A549 (cell line): ENCODE measurements around the gene BCCIP. TPM values are rescaled to one million over a fixed set of nuclear protein-coding genes. Genes with fewer than 3 reads are reported as not detected.

Experiments used
- ATAC-seq, 2 experiments: fragments of 200-7000 bp in 1 of 2; fragments of >200 bp in 1 of 2; cut with Nextera tagmentation in 1 of 2; cut with Tn5 transposase in 1 of 2; 3 replicates each; pipeline versions ENCODE4 v1.8.0 to v1.9.1; 2018 to 2020; ENCODE audit warnings: mild to moderate bottlenecking in 1 of 2, moderate library complexity in 1 of 2
- CTCF ChIA-PET: fragments of 300-600 bp; sonication (Branson Sonifier 250); formaldehyde crosslinking; extraction: SDS; loops from one replicate; lab custom pipeline; 2021; ENCODE audit warnings: antibody characterized with exemption, inconsistent platforms; lab: Yijun Ruan, JAX
- POLR2A ChIA-PET: fragments of 350-600 bp; formaldehyde crosslinking; extraction: SDS; loops from one replicate; lab custom pipeline; 2021; ENCODE audit warnings: antibody characterized with exemption, inconsistent platforms; lab: Yijun Ruan, JAX
- DNase-seq, 2 experiments: peaks; one replicate each; pipeline versions ENCODE4 v3.0.0 to v3.0.0-alpha.2; 2011 to 2016; ENCODE audit warnings: low read depth in 1 of 2, low spot score in 1 of 2
- FAIRE-seq: peaks from 2 replicates; lab custom pipeline; 2011; peaks lifted over from hg19 to GRCh38; lab: Jason Lieb, UNC
- H3K27ac ChIP-seq, 2 experiments: fragments of >200 bp; sonication (Bioruptor Twin); formaldehyde crosslinking; 3 replicates each; pipeline ENCODE4 v1.5.1; 2016 to 2017
- H3K4me1 ChIP-seq: fragments of >200 bp; sonication (Bioruptor Twin); formaldehyde crosslinking; 3 replicates; pipeline ENCODE4 v1.6.1; 2016
- H3K4me2 ChIP-seq: fragments of >200 bp; sonication (Bioruptor Twin); formaldehyde crosslinking; 3 replicates; pipeline ENCODE4 v1.6.1; 2016
- H3K4me3 ChIP-seq: fragments of >200 bp; sonication (Bioruptor Twin); formaldehyde crosslinking; 3 replicates; pipeline ENCODE4 v1.5.1; 2016
- H3K9me3 ChIP-seq: fragments of >200 bp; sonication (Bioruptor Twin); formaldehyde crosslinking; 3 replicates; pipeline ENCODE4 v1.6.1; 2016
- BHLHE40 ChIP-seq: IDR thresholded peaks from 2 replicates; pipeline ENCODE4 v1.6.1; 2012; ENCODE audit warnings: low read depth, low read length, inconsistent platforms
- CBX8 ChIP-seq: fragments of 200-600 bp; sonication (generic); IDR thresholded peaks from 2 replicates; pipeline ENCODE4 v1.6.1; 2016
- CHD2 ChIP-seq: fragments of 150-350 bp; IDR thresholded peaks from 2 replicates; pipeline ENCODE4 v1.6.1; 2014; ENCODE audit warnings: low read length; ENCODE audit not compliant: partially characterized antibody
- CHD4 ChIP-seq: fragments of 200-600 bp; sonication (generic); IDR thresholded peaks from 2 replicates; pipeline ENCODE4 v1.6.1; 2016; ENCODE audit warnings: antibody characterized with exemption, mild to moderate bottlenecking, borderline replicate concordance
- EHF ChIP-seq: fragments of 250-450 bp; sonication (Bioruptor Pico); IDR thresholded peaks from 2 replicates; pipeline ENCODE4 v1.5.0; 2020; ENCODE audit warnings: mild to moderate bottlenecking
- ELK1 ChIP-seq: fragments of 150-350 bp; IDR thresholded peaks from 2 replicates; pipeline ENCODE4 v1.6.1; 2014; ENCODE audit warnings: low read depth, mild to moderate bottlenecking, low read length
- ESRRA ChIP-seq: fragments of 150-350 bp; IDR thresholded peaks from 2 replicates; pipeline ENCODE4 v1.6.1; 2014; ENCODE audit warnings: mild to moderate bottlenecking, low read length, borderline replicate concordance
- FOSL2 ChIP-seq, 2 experiments: fragments of 450-650 bp in 1 of 2; fragments of >200 bp in 1 of 2; sonication (Bioruptor Twin) in 1 of 2; formaldehyde crosslinking; IDR thresholded peaks; 2 replicates each; pipeline versions ENCODE4 v1.5.0 to v1.6.1; 2016 to 2020; ENCODE audit warnings: mild to moderate bottlenecking in 1 of 2, moderate library complexity in 1 of 2
- FOXS1 ChIP-seq: fragments of 250-450 bp; sonication (Bioruptor Pico); IDR thresholded peaks from 2 replicates; pipeline ENCODE4 v1.5.0; 2020; ENCODE audit warnings: mild to moderate bottlenecking, moderate library complexity
- GATA3 ChIP-seq: IDR thresholded peaks from 2 replicates; pipeline ENCODE4 v1.6.1; 2012; ENCODE audit warnings: borderline replicate concordance
- HDAC2 ChIP-seq: fragments of 200-600 bp; sonication (generic); IDR thresholded peaks from 2 replicates; pipeline ENCODE4 v1.6.1; 2016
- HOXA7 ChIP-seq: fragments of 250-450 bp; sonication (Bioruptor Pico); IDR thresholded peaks from 2 replicates; pipeline ENCODE4 v1.5.0; 2020; ENCODE audit warnings: mild to moderate bottlenecking, moderate library complexity
- HOXB13 ChIP-seq: fragments of 250-450 bp; sonication (Bioruptor Pico); IDR thresholded peaks from 2 replicates; pipeline ENCODE4 v1.5.0; 2020; ENCODE audit warnings: low read depth, mild to moderate bottlenecking, moderate library complexity
- HOXB5 ChIP-seq: fragments of 250-450 bp; sonication (Bioruptor Pico); IDR thresholded peaks from 2 replicates; pipeline ENCODE4 v1.5.0; 2020; ENCODE audit warnings: mild to moderate bottlenecking, moderate library complexity
- JUN ChIP-seq, 2 experiments: fragments of >200 bp; sonication (Bioruptor Twin); formaldehyde crosslinking; IDR thresholded peaks; 2 replicates in 1 of 2; 3 replicates in 1 of 2; pipeline ENCODE4 v1.6.1; 2016 to 2017
- JUNB ChIP-seq: fragments of >200 bp; sonication (Bioruptor Twin); formaldehyde crosslinking; IDR thresholded peaks from 2 replicates; pipeline ENCODE4 v1.6.1; 2016
- KDM5A ChIP-seq: fragments of 200-600 bp; sonication (generic); IDR thresholded peaks from 2 replicates; pipeline ENCODE4 v1.6.1; 2016; ENCODE audit warnings: antibody characterized with exemption, mild to moderate bottlenecking
- MAX ChIP-seq: IDR thresholded peaks from 2 replicates; pipeline ENCODE4 v1.6.1; 2012
- MYC ChIP-seq: IDR thresholded peaks from 2 replicates; pipeline ENCODE4 v1.6.1; 2012; ENCODE audit warnings: mild to moderate bottlenecking, inconsistent platforms, low read length, improper control_type of control experiment, borderline replicate concordance
- NFE2L2 ChIP-seq: fragments of 150-350 bp; conservative IDR thresholded peaks from 2 replicates; pipeline ENCODE4 v1.6.1; 2014; ENCODE audit warnings: low read length
- POLR2A ChIP-seq: IDR thresholded peaks from 2 replicates; pipeline ENCODE4 v1.6.1; 2012; ENCODE audit warnings: mild to moderate bottlenecking, low read length
- RAD21 ChIP-seq, 2 experiments: fragments of >200 bp in 1 of 2; sonication (Bioruptor Twin) in 1 of 2; formaldehyde crosslinking in 1 of 2; IDR thresholded peaks in 1 of 2; conservative IDR thresholded peaks in 1 of 2; 2 replicates in 1 of 2; 3 replicates in 1 of 2; pipeline ENCODE4 v1.6.1; 2012 to 2018; ENCODE audit warnings: inconsistent platforms in 1 of 2
- SMC3 ChIP-seq: fragments of >200 bp; sonication (Bioruptor Twin); formaldehyde crosslinking; IDR thresholded peaks from 3 replicates; pipeline ENCODE4 v1.6.1; 2018; ENCODE audit warnings: inconsistent platforms
- TP53 ChIP-seq: fragments of 250-450 bp; sonication (Bioruptor Pico); IDR thresholded peaks from 2 replicates; pipeline ENCODE4 v1.5.0; 2021; ENCODE audit warnings: mild to moderate bottlenecking, moderate library complexity
- USF2 ChIP-seq: fragments of 450-650 bp; IDR thresholded peaks from 2 replicates; pipeline ENCODE4 v1.6.1; 2014; ENCODE audit warnings: antibody characterized with exemption
- ZFP36 ChIP-seq: fragments of 450-650 bp; IDR thresholded peaks from 2 replicates; pipeline ENCODE4 v1.6.1; 2014; ENCODE audit warnings: borderline replicate concordance; ENCODE audit not compliant: partially characterized antibody
- ZSCAN20 ChIP-seq: fragments of 250-450 bp; sonication (Bioruptor Pico); IDR thresholded peaks from 2 replicates; pipeline ENCODE4 v1.8.0; 2022; ENCODE audit warnings: mild to moderate bottlenecking, moderate library complexity
- WGBS: methylation state at CpG from one replicate; pipeline ENCODE4 v1.1.6; 2017; ENCODE audit errors: missing lambda C conversion rate; 5-methylcytosine and 5-hydroxymethylcytosine counted together
- polyA plus RNA-seq, 4 experiments: library from polyadenylated mRNA; depleted of rRNA in 3 of 4; stranded (reverse); fragments of >200 nt; fragmentation: RNase III in 1 of 4; extraction: RNeasy Plus Mini Kit Qiagen cat#74134 plus additional on column Dnase treatment in 1 of 4; gene quantifications; 2 replicates in 3 of 4; 3 replicates in 1 of 4; pipeline ENCODE4 v1.2.3, GENCODE V29; 2011 to 2017
- TF ChIP-seq, protein P1 (sequence below): IDR thresholded peaks from 2 replicates; pipeline ENCODE4 v1.6.1; 2012
- TF ChIP-seq, protein P2 (sequence below): fragments of 250-450 bp; sonication (Bioruptor Pico); IDR thresholded peaks from 2 replicates; pipeline ENCODE4 v1.5.0; 2021; ENCODE audit warnings: mild to moderate bottlenecking, moderate library complexity, borderline replicate concordance
- TF ChIP-seq, protein P3 (sequence below): fragments of >200 bp; sonication (Bioruptor Twin); formaldehyde crosslinking; IDR thresholded peaks from 2 replicates; pipeline ENCODE4 v1.6.1; 2016

Gene BCCIP
- polyA plus RNA-seq, 2 of the 4 experiments (the other 2 are of a cell fraction), result 130 to 140 TPM

DNA sequence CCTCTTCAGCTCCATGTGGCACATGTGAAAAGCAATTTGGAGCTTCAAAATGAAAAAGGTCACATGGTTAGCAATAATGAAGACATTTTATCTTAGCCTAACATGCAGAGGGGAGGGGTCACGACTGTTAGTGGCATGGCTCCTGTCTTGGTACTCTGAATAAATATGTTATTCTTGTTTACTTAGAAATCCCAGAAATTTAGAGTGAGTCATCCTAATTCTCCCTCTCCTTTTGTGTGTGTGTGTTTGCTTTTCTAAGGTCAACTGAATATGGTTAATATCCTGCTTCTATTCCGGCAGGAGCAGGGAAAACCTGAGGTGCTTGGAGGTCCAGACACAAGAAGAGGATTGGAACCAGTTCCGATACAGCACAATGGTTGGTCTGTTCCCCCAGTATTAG, 17.6 kb downstream of the BCCIP start:
- no peak for FAIRE-seq
- CTCF ChIA-PET, result interaction anchor here (0.5 kb wide), 1 partner anchor 30 kb away, joined by 3 read pairs; no protein-coding TSS in a partner anchor

GRCh38 chr10:125843603-125844329, 20.4 kb downstream of the BCCIP start:
- FAIRE-seq (no peak), ATAC-seq (no peak), DNase-seq (no peak)
- POLR2A ChIA-PET, result no interaction called here
- Histone ChIP-seq H3K4me2 (no peak overlapping the region), H3K4me1 (peaks cover 20% of the 10 kb centered on the region), H3K27ac (no peak overlapping the region), H3K4me3 (no peak overlapping the region), H3K9me3 (no peaks in the 10 kb centered on the region)
- no peak for TF ChIP-seq SMC3
- no peak for TF ChIP-seq BHLHE40
- no peak for TF ChIP-seq HOXB13 (CRISPR knock-in tag)
- no peak for TF ChIP-seq FOXS1 (CRISPR knock-in tag)
- TF ChIP-seq HOXA7 (CRISPR knock-in tag), result no peak
- no peak for TF ChIP-seq ZSCAN20
- no peak for TF ChIP-seq HDAC2
- TF ChIP-seq, protein P1, sequence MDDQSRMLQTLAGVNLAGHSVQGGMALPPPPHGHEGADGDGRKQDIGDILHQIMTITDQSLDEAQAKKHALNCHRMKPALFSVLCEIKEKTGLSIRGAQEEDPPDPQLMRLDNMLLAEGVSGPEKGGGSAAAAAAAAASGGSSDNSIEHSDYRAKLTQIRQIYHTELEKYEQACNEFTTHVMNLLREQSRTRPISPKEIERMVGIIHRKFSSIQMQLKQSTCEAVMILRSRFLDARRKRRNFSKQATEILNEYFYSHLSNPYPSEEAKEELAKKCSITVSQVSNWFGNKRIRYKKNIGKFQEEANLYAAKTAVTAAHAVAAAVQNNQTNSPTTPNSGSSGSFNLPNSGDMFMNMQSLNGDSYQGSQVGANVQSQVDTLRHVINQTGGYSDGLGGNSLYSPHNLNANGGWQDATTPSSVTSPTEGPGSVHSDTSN, result no peak
- no peak for TF ChIP-seq CBX8
- no peak for TF ChIP-seq EHF
- no peak for TF ChIP-seq CHD4
- TF ChIP-seq MYC, result no peak
- no peak for TF ChIP-seq HOXB5 (CRISPR knock-in tag)
- TF ChIP-seq, protein P2, sequence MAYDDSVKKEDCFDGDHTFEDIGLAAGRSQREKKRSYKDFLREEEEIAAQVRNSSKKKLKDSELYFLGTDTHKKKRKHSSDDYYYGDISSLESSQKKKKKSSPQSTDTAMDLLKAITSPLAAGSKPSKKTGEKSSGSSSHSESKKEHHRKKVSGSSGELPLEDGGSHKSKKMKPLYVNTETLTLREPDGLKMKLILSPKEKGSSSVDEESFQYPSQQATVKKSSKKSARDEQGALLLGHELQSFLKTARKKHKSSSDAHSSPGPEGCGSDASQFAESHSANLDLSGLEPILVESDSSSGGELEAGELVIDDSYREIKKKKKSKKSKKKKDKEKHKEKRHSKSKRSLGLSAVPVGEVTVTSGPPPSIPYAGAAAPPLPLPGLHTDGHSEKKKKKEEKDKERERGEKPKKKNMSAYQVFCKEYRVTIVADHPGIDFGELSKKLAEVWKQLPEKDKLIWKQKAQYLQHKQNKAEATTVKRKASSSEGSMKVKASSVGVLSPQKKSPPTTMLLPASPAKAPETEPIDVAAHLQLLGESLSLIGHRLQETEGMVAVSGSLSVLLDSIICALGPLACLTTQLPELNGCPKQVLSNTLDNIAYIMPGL (CRISPR knock-in tag), result no peak
- no peak for TF ChIP-seq TP53 (CRISPR knock-in tag)
- 93% methylated on average over 9 of the region's 9 CpGs for WGBS
- CTCF ChIA-PET, result interaction anchor here (0.6 to 1.1 kb wide), 2 partner anchors 12 to 83 kb away, joined by 4 read pairs; no protein-coding TSS in a partner anchor

More for the DNA sequence above, 17.6 kb downstream of the BCCIP start:
- POLR2A ChIA-PET, result interaction anchor here (1.0 kb wide), 1 partner anchor 18 kb away, joined by 5 read pairs; the partner anchor contains the start of genes BCCIP and UROS
- Histone ChIP-seq H3K27ac (peak overlapping the region; percentile 12 to 55; a peak in 4 of 6 replicates), H3K4me1 (peaks cover 20% of the 10 kb centered on the region), H3K4me3 (no peak overlapping the region), H3K4me2 (peak overlapping the region; percentile 65), H3K9me3 (no peaks in the 10 kb centered on the region)
- ATAC-seq, result peak in 1 of 2 experiments; percentile 59; a peak in 3 of 6 replicates
- TF ChIP-seq ESRRA (no peak), RAD21 (conservative IDR thresholded peaks at IDR 0.05 in 1 of 2, IDR thresholded peaks at IDR 0.05 in 1 of 2) (no peak), POLR2A (no peak), CHD2 (no peak), NFE2L2 (no peak), MAX (peak; percentile 50), HOXA7 (CRISPR knock-in tag) (no peak), ELK1 (no peak), JUN (IDR thresholded peaks at IDR 0.05) (no peak), JUNB (peak; percentile 59), ZFP36 (no peak), TP53 (CRISPR knock-in tag) (no peak), FOSL2 (IDR thresholded peaks at IDR 0.05) (peak; percentile 71), FOSL2 (CRISPR knock-in tag; IDR thresholded peaks at IDR 0.05) (peak; percentile 83), KDM5A (no peak), USF2 (peak; percentile 18; the same call in 1 of the 2 replicates), EHF (no peak), GATA3 (peak; percentile 21; the same call in 1 of the 2 replicates)
- TF ChIP-seq, protein P2 (CRISPR knock-in tag), result no peak
- TF ChIP-seq, protein P3, sequence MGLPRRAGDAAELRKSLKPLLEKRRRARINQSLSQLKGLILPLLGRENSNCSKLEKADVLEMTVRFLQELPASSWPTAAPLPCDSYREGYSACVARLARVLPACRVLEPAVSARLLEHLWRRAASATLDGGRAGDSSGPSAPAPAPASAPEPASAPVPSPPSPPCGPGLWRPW, result no peak
- WGBS, result 23% methylated on average over 3 of the region's 3 CpGs
- peak in 1 of 2 experiments; percentile 61 for DNase-seq
